Measurements from ENCODE around the gene LRGUK.

The LRGUK gene

GRCh38 chr7:134174795-134175261 lies 47.7 kb downstream of the LRGUK start:
- TF ChIP-seq CTCF (conservative IDR thresholded peaks at IDR 0.05; ENCODE audit: low read length) (no peak), EZH2phosphoT487 (IDR thresholded peaks at IDR 0.05; ENCODE audit: borderline replicate concordance) (no peak)
- Histone ChIP-seq H3K4me2 (ENCODE audit: low read depth, low read length, poor library complexity, severe bottlenecking) (peak overlapping the region; percentile 51), H2AFZ (ENCODE audit: low read length) (peak overlapping the region; percentile 10; the same call in 1 of the 2 replicates), H3K9me3 (ENCODE audit: insufficient read depth, low read depth, low read length) (no peaks in the 10 kb centered on the region), H3K27me3 (ENCODE audit: insufficient read depth, low read length, poor library complexity, severe bottlenecking) (no peaks in the 10 kb centered on the region), H3K9me2 (replicated peaks; ENCODE audit: low read depth, low read length) (no peaks in the 10 kb centered on the region), H3F3A (ENCODE audit: low read depth) (no peaks in the 10 kb centered on the region), H3K79me2 (ENCODE audit: insufficient read depth, low read length) (no peaks in the 10 kb centered on the region), H4K20me1 (ENCODE audit: insufficient read depth, low read length, poor library complexity, severe bottlenecking) (no peaks in the 10 kb centered on the region), H3K36me3 (ENCODE audit: insufficient read depth, low read length) (no peaks in the 10 kb centered on the region), H3K4me1 (ENCODE audit: insufficient read depth, low read length, poor library complexity, severe bottlenecking) (peaks cover 10% of the 10 kb centered on the region), H3K9ac (ENCODE audit: low read depth, low read length, poor library complexity, severe bottlenecking) (peak overlapping the region; percentile 11), H3K4me3 (ENCODE audit: low read length, poor library complexity, severe bottlenecking) (no peak overlapping the region)

- no peaks in the 10 kb centered on the region for H4K20me1 ChIP-seq (ENCODE audit: insufficient read depth, low read length, poor library complexity, severe bottlenecking)
- H3K4me3 ChIP-seq (ENCODE audit: low read length, poor library complexity, severe bottlenecking): no peak overlapping the region
- H3K4me1 ChIP-seq (ENCODE audit: insufficient read depth, low read length, poor library complexity, severe bottlenecking): peaks cover 10% of the 10 kb centered on the region
- H3K4me2 ChIP-seq (ENCODE audit: low read depth, low read length, poor library complexity, severe bottlenecking): peak overlapping the region; percentile 51
- no peaks in the 10 kb centered on the region for H3K27me3 ChIP-seq (ENCODE audit: insufficient read depth, low read length, poor library complexity, severe bottlenecking)
- peak overlapping the region; percentile 11 for H3K9ac ChIP-seq (ENCODE audit: low read depth, low read length, poor library complexity, severe bottlenecking)
- no peaks in the 10 kb centered on the region for H3K9me3 ChIP-seq (ENCODE audit: insufficient read depth, low read depth, low read length)
- no peaks in the 10 kb centered on the region for H3F3A ChIP-seq (ENCODE audit: low read depth)
- H3K36me3 ChIP-seq (ENCODE audit: insufficient read depth, low read length): no peaks in the 10 kb centered on the region
- H2AFZ ChIP-seq (ENCODE audit: low read length): peak overlapping the region; percentile 10; the same call in 1 of the 2 replicates
- no peaks in the 10 kb centered on the region for H3K9me2 ChIP-seq (replicated peaks; ENCODE audit: low read depth, low read length)
- no peak for TF ChIP-seq CTCF (conservative IDR thresholded peaks at IDR 0.05; ENCODE audit: low read length)
- no peak for TF ChIP-seq EZH2phosphoT487 (IDR thresholded peaks at IDR 0.05; ENCODE audit: borderline replicate concordance)
- no peaks in the 10 kb centered on the region for H3K79me2 ChIP-seq (ENCODE audit: insufficient read depth, low read length)
These were observed 48.3 kb downstream of the LRGUK start for GRCh38 chr7:134175334-134176036.

GRCh38 chr7:134176037-134176350 lies 48.9 kb downstream of the LRGUK start:
- Histone ChIP-seq H3K4me3 (ENCODE audit: low read length, poor library complexity, severe bottlenecking) (no peak overlapping the region), H3F3A (ENCODE audit: low read depth) (no peaks in the 10 kb centered on the region), H3K4me1 (ENCODE audit: insufficient read depth, low read length, poor library complexity, severe bottlenecking) (peaks cover 10% of the 10 kb centered on the region), H2AFZ (ENCODE audit: low read length) (no peak overlapping the region), H3K27me3 (ENCODE audit: insufficient read depth, low read length, poor library complexity, severe bottlenecking) (no peaks in the 10 kb centered on the region), H3K9me2 (replicated peaks; ENCODE audit: low read depth, low read length) (no peaks in the 10 kb centered on the region), H3K79me2 (ENCODE audit: insufficient read depth, low read length) (no peaks in the 10 kb centered on the region), H4K20me1 (ENCODE audit: insufficient read depth, low read length, poor library complexity, severe bottlenecking) (no peaks in the 10 kb centered on the region), H3K9me3 (ENCODE audit: insufficient read depth, low read depth, low read length) (no peaks in the 10 kb centered on the region), H3K9ac (ENCODE audit: low read depth, low read length, poor library complexity, severe bottlenecking) (no peak overlapping the region), H3K4me2 (ENCODE audit: low read depth, low read length, poor library complexity, severe bottlenecking) (no peak overlapping the region), H3K36me3 (ENCODE audit: insufficient read depth, low read length) (no peaks in the 10 kb centered on the region)
- TF ChIP-seq CTCF (conservative IDR thresholded peaks at IDR 0.05; ENCODE audit: low read length) (no peak), EZH2phosphoT487 (IDR thresholded peaks at IDR 0.05; ENCODE audit: borderline replicate concordance) (no peak)
